Common myeloid progenitor, CD34-positive (primary cell): ENCODE data around the gene NEXMIF.

ENCODE experiments used
- CTCF ChIA-PET: fragments of 350-600 bp; sonication (Branson Sonifier 250); formaldehyde crosslinking; loops from one replicate; lab custom pipeline; 2021; ENCODE audit warnings: antibody characterized with exemption; lab: Charles Lee
- POLR2A ChIA-PET: fragments of 350-600 bp; sonication (Branson Sonifier 250); formaldehyde crosslinking; loops from one replicate; lab custom pipeline; 2021; ENCODE audit warnings: antibody characterized with exemption; lab: Charles Lee
- DNase-seq, 3 donors: peaks; one replicate each; pipeline versions ENCODE4 v3.0.0 to v3.0.0-alpha.2; 2013
- H3K27ac ChIP-seq, 2 experiments: 1 replicate in 1 of 2; 2 replicates in 1 of 2; pipeline ENCODE4 v1.7.0; 2013; ENCODE audit warnings: inconsistent platforms in 2 of 2, low read length in 2 of 2, mild to moderate bottlenecking in 2 of 2, low read depth in 1 of 2, moderate library complexity in 1 of 2; ENCODE audit not compliant: severe bottlenecking in 2 of 2, insufficient read depth in 1 of 2, poor library complexity in 1 of 2
- H3K27me3 ChIP-seq, 5 experiments: replicated peaks in 2 of 5; 1 replicate in 3 of 5; 2 replicates in 2 of 5; pipeline versions ENCODE4 v1.6.1 to v1.7.0; 2013; ENCODE audit warnings: low read length in 4 of 5, mild to moderate bottlenecking in 2 of 5, moderate library complexity in 2 of 5, inconsistent platforms in 1 of 5; ENCODE audit not compliant: insufficient read depth in 5 of 5, control insufficient read depth in 4 of 5
- H3K36me3 ChIP-seq, 4 experiments: 1 replicate in 2 of 4; 2 replicates in 2 of 4; pipeline versions ENCODE4 v1.6.1 to v1.7.0; 2013; ENCODE audit warnings: low read length in 3 of 4, control low read depth in 1 of 4, mild to moderate bottlenecking in 1 of 4; ENCODE audit not compliant: control insufficient read depth in 4 of 4, insufficient read depth in 4 of 4
- H3K4me1 ChIP-seq, 4 experiments: 1 replicate in 3 of 4; 2 replicates in 1 of 4; pipeline versions ENCODE4 v1.6.1 to v1.7.1; 2013; ENCODE audit warnings: low read length in 3 of 4, mild to moderate bottlenecking in 3 of 4, control low read depth in 1 of 4, inconsistent platforms in 1 of 4, moderate library complexity in 1 of 4; ENCODE audit not compliant: control insufficient read depth in 4 of 4, insufficient read depth in 4 of 4; ENCODE audit errors: control extremely low read depth in 1 of 4
- H3K4me3 ChIP-seq, 7 experiments: 1 replicate in 4 of 7; 2 replicates in 3 of 7; pipeline versions ENCODE4 v1.5.1 to v1.7.0; 2013; ENCODE audit warnings: mild to moderate bottlenecking in 7 of 7, low read length in 6 of 7, moderate library complexity in 6 of 7, inconsistent platforms in 2 of 7, low read depth in 2 of 7, control low read depth in 1 of 7; ENCODE audit not compliant: insufficient read depth in 4 of 7, control insufficient read depth in 1 of 7; ENCODE audit errors: extremely low read depth in 1 of 7
- H3K9me3 ChIP-seq, 5 experiments: 1 replicate in 4 of 5; 2 replicates in 1 of 5; pipeline versions ENCODE4 v1.6.1 to v1.7.1; 2013; ENCODE audit warnings: low read length in 4 of 5, mild to moderate bottlenecking in 2 of 5, inconsistent platforms in 1 of 5, low read depth in 1 of 5, moderate library complexity in 1 of 5; ENCODE audit not compliant: control insufficient read depth in 4 of 5, insufficient read depth in 2 of 5; ENCODE audit errors: control extremely low read depth in 1 of 5
- WGBS: methylation state at CpG from one replicate; pipeline ENCODE4 v1.1.5; 2013; ENCODE audit not compliant: insufficient coverage; 5-methylcytosine and 5-hydroxymethylcytosine counted together

NEXMIF gene

DNA sequence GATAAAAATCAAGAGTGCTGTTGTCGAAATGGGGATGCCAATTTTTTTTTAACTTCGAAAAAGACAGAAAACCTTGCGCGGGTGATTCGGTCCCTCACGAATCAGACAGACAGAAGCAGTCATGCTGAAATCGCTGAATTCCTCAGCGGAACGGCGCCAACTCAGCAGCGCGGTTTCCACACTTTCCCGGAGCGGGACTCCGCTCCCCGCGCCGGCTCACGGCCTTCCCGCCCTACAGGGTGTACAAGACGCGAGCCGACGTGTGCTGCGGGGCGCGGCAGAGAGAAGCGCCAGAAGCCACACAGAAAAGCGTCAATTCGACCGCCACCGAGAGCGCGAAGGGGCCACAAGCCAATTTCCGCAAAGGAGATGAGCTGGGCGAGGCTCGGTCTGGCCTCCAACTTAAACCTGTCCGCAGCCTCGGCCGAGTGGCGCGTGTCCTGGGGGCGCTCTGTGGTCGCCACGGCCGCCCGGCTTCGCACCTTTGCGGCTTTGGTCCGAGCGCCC is 1.3 kb downstream of the NEXMIF start:
- POLR2A ChIA-PET: no interaction called here
- Histone ChIP-seq H3K36me3 (no peaks in the 10 kb centered on the region), H3K4me3 (peak overlapping the region in 5 of 7 experiments; percentile 26 to 73 (median 58)), H3K27me3 (peaks cover 2 to 31% (median 4%) of the 10 kb centered on the region in 5 experiments), H3K27ac (no peak overlapping the region), H3K4me1 (peaks cover 0 to 12% (median 8%) of the 10 kb centered on the region in 4 experiments), H3K9me3 (peaks cover 0 to 12% (median 0%) of the 10 kb centered on the region in 5 experiments)
- CTCF ChIA-PET: no interaction called here
- peak; percentile 24 to 45 (median 44) for DNase-seq
- WGBS: 37% methylated on average over 49 of the region's 51 CpGs

DNA sequence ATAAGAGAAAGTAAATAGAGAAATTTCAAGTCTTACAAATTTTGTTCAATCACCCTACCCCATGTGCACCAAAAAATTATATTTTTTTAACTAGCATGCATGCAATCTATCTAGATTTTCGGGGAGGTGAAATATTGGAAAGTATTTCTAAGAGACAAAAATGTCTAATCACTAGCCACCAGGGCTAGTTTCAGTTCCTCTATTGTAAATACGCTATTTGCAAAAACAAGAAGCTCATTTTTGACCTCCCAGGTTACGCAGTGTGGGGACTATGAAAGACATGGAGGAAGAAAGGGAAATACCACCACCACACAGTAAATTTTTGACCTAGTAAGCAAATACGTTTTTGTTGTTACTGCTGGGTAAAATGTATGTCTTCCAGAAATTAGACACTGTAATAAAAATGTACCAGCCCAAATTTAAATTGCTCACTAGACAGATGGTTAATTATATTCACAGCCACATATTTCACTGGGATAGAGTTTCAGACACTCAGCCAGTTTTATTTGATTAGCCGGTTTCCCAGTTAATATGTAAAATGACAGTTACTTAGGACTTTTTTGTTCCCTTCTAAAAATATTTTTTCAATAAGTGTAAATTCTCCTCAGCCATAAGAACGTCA is 2.2 kb downstream of the NEXMIF start:
- H3K27ac ChIP-seq: no peak overlapping the region
- no peak overlapping the region for H3K4me3 ChIP-seq

DNA sequence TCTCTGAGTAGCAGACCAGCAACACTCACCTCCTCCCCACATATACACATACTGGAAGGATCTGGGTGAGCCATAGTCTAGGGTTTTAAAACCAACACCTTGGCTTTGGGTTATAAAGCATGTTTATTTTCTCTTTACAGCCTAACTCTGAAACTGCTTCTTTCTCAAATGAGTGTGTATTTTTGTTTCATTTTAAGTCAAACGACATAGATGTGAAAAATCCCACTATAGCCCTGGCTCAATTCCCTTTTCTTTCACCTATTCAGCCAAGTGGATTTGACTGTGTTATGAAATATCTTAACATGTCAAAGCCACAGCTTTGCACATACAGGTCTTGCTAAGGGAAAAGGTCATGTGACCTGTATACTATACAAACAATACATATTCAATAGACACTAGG is 13.8 kb downstream of the NEXMIF start:
- no peak overlapping the region for H3K27ac ChIP-seq

More for the DNA sequence above, 2.2 kb downstream of the NEXMIF start:
- ChIA-PET CTCF (no interaction called here), POLR2A (no interaction called here)
- peaks cover 0 to 12% (median 8%) of the 10 kb centered on the region in 4 experiments for H3K4me1 ChIP-seq
- peaks cover 2 to 31% (median 4%) of the 10 kb centered on the region in 5 experiments for H3K27me3 ChIP-seq
- peak in 2 of 3 donors; percentile 44 to 47 for DNase-seq
- 20% methylated on average over 1 of the region's 6 CpGs for whole genome bisulfite sequencing
- H3K36me3 ChIP-seq: no peaks in the 10 kb centered on the region
- peaks cover 0 to 12% (median 0%) of the 10 kb centered on the region in 5 experiments for H3K9me3 ChIP-seq

DNA sequence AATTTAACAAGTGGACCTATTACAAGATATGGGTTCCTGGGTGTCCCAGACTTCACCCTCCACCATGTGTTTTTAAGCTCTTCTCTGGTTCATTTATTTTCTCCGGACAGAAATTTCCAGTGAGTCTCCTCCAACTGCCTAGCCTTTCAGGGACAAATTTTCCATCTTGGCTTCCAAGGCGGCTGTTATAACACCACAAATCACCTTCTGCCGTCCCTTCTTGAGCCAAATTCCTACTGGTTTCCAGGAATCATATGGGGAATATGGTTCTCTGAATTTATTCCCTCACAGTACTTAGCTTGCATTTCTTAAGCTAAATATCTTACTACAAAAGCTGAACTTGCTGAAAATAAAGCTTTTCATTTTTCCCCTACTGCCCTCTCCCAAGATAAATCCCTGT is 18.8 kb downstream of the NEXMIF start:
- Histone ChIP-seq H3K4me3 (no peak overlapping the region), H3K36me3 (no peaks in the 10 kb centered on the region), H3K27ac (no peak overlapping the region), H3K4me1 (no peaks in the 10 kb centered on the region), H3K9me3 (peaks cover 0 to 4% (median 0%) of the 10 kb centered on the region in 5 experiments), H3K27me3 (no peaks in the 10 kb centered on the region)
- no peak for DNase-seq
- 85% methylated on average over 3 of the region's 3 CpGs for WGBS
- ChIA-PET CTCF (no interaction called here), POLR2A (no interaction called here)

More for the DNA sequence above, 13.8 kb downstream of the NEXMIF start:
- ChIA-PET POLR2A (no interaction called here), CTCF (no interaction called here)
- Histone ChIP-seq H3K4me3 (no peak overlapping the region), H3K27me3 (no peaks in the 10 kb centered on the region), H3K36me3 (no peaks in the 10 kb centered on the region), H3K4me1 (no peaks in the 10 kb centered on the region), H3K9me3 (peaks cover 0 to 4% (median 0%) of the 10 kb centered on the region in 5 experiments)
- WGBS: no CpG with 5 or more reads among the region's 1 CpG
- no peak for DNase-seq

DNA sequence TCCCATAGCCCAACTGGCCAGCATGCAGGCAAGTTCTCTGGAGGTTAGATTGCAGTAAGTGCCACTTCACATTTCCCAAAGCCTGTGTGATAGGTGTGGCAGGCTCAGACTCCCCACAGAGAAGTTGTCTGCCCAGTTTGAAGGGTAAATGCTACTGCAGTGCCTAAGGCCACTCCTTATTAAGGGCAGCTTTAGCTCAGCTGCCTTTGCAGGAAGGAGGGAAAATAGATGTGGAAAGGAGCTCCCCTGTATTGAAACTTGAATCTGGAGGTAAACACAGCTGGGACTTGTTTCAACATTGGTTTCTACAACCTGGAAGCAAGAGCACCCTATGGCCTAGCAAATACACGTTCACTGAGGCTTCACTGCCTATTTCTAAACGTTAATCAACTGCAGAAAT is 22.4 kb downstream of the NEXMIF start:
- no peaks in the 10 kb centered on the region for H3K4me1 ChIP-seq
- ChIA-PET POLR2A (no interaction called here), CTCF (no interaction called here)
- H3K9me3 ChIP-seq: no peaks in the 10 kb centered on the region
- DNase-seq: no peak
- no CpG with 5 or more reads among the region's 2 CpGs for WGBS
- no peak overlapping the region for H3K4me3 ChIP-seq
- H3K36me3 ChIP-seq: no peaks in the 10 kb centered on the region
- no peak overlapping the region for H3K27ac ChIP-seq
- H3K27me3 ChIP-seq: no peaks in the 10 kb centered on the region

DNA sequence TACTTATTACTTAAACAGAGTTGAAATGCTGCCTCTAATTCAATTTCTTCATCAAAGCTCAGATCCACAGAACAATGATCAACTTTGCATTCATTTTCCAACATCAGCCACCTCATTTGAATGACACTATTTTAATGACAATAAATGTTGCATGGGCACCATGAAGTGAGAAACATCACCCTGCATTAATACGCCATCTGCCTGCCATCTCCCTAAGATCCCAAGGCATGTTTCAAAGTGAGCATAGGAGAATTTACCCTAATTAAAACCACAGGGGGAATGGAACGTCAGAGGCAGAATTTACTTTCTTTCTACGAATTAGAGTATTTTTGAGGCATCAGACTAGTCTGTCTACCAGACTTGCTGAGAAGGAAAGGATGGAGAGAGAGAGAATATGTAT is 32.7 kb downstream of the NEXMIF start:
- ChIA-PET CTCF (no interaction called here), POLR2A (no interaction called here)
- H3K4me1 ChIP-seq: no peaks in the 10 kb centered on the region
- no peak overlapping the region for H3K4me3 ChIP-seq
- no peaks in the 10 kb centered on the region for H3K9me3 ChIP-seq
- DNase-seq: no peak
- H3K27me3 ChIP-seq: peaks cover 0 to 2% (median 0%) of the 10 kb centered on the region in 5 experiments
- WGBS: 50% methylated on average over 2 of the region's 3 CpGs
- no peaks in the 10 kb centered on the region for H3K36me3 ChIP-seq
- H3K27ac ChIP-seq: no peak overlapping the region

DNA sequence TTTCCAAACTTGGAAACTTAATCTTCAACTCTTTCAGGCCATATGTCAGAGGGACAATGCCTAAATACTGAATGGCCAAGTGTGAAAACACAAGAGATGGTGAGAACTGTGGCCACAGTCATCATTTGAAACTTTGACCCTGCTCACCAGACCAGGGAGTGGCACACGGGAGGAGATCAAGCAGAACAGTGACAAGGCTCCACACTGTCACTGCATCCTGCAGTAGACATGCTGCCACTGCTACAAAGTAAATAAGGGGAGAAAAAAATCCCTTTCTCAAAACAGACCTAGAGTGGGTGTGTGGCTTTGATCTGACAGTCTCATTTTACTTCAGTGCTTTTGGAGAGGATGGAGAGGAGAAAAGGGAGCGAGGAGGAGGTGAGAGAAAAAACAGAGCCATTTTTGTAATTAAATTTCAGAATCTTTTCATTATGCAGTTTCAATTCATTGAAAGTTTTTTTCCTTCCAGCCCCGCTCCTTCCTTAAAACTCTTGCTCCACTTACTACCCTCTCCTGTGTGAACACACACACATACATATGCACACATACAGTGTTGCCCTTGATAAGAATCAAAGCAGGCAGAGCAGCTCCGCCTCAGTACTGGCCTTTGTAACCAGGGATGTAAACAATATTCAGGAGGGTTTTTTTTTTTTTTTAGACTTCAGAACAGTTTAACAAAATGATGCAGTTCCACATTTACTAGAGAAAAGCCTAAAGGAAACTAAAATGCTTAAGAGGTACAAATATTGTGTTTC is 34.4 kb downstream of the NEXMIF start:
- Histone ChIP-seq H3K4me1 (no peaks in the 10 kb centered on the region), H3K27me3 (peaks cover 0 to 2% (median 0%) of the 10 kb centered on the region in 5 experiments), H3K9me3 (no peaks in the 10 kb centered on the region), H3K27ac (no peak overlapping the region), H3K4me3 (no peak overlapping the region), H3K36me3 (no peaks in the 10 kb centered on the region)
- CTCF ChIA-PET: no interaction called here
- DNase-seq: no peak
- POLR2A ChIA-PET: no interaction called here
- WGBS: 56% methylated on average over 3 of the region's 4 CpGs
